SKM-1 treated with dmso at 0.1 percent for 144 hours (cell line): Measurements from ENCODE around the gene NPEPPS.

Experiments used
- DNase-seq: peaks from one replicate; lab custom pipeline; 2025; ENCODE audit not compliant: unreplicated experiment; lab: John Stamatoyannopoulos, UW

The NPEPPS gene

DNA sequence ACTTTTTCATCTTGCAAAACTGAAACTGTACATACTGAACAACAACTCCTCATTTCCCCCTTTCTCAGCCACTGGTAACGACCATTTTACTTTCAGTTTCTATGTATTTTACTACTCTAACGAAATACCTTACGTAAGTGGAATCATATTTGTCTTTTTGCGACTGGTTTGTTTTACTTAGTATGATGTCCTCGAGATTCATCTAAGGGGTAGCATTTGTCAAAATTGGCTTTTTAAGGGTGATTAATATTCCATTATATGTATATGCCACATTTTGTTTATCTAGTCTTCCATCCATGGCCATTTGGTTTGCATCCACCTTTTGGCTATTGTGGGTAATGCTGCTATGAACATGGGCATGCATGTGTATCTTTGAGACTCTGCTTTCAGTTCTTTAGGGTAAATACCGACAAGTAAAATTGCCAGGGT, 129.2 kb downstream of the NPEPPS start:
- DNase-seq = no peak

DNA sequence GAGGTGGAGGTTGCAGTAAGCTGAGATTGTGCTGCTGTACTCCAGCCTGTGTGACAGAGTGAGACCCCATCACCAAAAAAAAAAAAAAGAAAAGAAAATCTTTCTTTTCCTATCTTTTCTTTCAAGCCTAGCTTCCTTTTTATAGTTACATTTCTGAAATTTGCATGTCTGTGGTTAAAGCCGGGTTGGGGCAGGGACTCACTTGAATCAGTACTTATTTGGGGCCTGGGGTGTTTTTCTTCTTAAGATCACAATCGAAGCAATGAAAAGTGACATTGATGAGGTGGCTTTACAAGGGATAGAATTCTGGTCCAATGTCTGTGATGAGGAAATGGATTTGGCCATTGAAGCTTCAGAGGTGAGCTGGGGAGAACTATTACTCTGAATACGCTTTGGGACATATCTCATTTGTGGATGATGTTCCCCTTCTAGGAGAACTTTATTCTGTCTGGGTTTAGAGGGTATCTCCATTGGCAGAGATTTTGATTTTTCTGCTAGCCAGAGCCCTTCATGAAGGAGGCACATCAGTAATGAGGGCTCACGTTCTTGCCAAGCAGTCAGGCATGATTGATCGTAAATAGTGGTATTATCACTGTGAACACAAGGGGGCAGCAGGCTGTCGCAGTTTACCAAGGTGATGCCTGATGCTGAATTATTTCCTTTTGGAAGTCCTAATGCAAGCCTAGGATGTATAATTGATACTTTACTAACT, 133.2 kb downstream of the NPEPPS start:
- DNase-seq = peak; percentile 34

DNA sequence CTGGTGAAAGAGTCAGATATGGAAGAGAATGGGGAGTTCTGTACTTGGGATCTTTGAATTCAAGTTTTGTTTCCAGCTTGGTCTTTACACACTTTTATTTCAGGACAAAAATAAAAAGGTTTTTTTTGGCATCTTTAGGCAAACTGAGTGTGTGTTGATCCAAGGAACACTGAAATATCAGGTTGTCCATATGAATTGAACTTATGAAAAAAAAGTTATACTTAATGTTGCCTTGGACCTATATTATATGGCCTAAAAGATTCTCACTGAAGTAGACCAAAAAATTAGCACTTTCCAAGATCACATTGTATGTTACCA, 133.7 kb downstream of the NPEPPS start:
- no peak for DNase-seq

DNA sequence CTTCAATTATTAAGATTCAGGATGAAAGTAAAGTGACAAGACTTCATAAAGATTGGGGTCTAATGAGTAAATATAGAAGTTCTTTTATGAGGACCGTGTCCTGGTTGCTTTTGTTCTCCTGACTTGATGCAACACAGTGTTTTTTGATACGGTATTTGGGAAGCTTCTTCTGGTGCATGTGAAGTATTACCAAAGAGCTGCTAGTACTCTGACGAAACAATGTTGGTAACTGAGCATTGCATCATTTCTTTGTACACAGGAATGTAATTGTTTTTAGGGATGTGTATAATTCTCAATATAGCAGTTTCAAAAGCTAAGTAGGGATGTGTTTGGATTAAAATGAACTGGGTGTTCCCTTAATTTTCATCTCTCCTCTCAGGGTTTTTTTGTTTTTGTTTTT, 134.7 kb downstream of the NPEPPS start:
- peak; percentile 62 for DNase-seq

DNA sequence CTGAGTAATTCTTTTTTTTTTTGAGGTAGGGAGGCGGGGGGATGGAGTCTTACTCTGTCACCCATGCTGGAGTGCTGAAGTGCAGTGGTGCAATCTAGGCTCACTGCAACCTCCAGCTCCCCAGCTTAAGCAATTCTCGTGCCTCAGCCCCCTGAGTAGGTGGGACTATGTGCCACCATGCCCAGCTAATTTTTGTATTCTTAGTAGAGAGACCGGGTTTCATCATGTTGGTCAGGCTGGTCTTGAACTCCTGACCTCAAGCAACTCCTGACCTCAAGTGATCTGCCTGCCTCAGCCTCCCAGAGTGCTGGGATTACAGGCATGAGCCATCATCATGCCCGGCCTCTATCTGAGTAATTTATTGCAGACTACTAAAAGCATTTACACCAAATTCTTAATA, 138.2 kb downstream of the NPEPPS start:
- peak; percentile 20 for DNase-seq

DNA sequence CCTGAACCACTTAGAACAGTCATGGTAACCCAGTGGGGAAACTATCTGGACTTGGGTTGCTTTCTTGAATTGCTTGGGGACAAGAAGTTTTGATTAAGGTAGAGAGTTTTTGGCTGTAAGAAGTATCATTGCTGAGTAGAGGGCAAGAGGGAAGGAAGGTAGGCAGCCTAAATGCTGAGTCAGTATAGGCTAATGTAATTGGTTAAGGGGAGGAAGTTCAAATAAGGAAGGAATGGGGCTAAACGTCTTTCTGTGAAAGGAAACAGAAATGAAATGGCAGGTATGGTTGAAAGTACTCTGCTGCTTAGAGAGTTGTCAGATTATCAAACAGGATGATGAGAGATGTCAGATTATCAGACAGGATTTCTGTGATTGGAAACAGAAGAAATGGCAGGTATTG, 139.2 kb downstream of the NPEPPS start:
- peak; percentile 58 for DNase-seq
